Cardiac muscle cell (in vitro differentiated cells and primary cell): ENCODE data around the gene FOXN3. TPM values are rescaled to one million over a fixed set of nuclear protein-coding genes. Genes with fewer than 3 reads are reported as not detected.

Experiments used
- DNase-seq, 2 donors: peaks; one replicate each; pipeline versions ENCODE4 v3.0.0 to v3.0.0-alpha.2; 2010 to 2017; ENCODE audit warnings: low read depth in 1 of 2, low spot score in 1 of 2
- H3K27ac ChIP-seq: fragments of 200-600 bp; sonication (generic); 2 replicates; pipeline ENCODE4 v1.5.1; 2016
- H3K27me3 ChIP-seq: fragments of 200-600 bp; sonication (generic); 2 replicates; pipeline ENCODE4 v1.6.0; 2016; ENCODE audit warnings: control low read depth
- H3K36me3 ChIP-seq: fragments of 200-600 bp; sonication (generic); 2 replicates; pipeline ENCODE4 v1.5.1; 2016; ENCODE audit warnings: control low read depth
- H3K4me1 ChIP-seq: fragments of 200-600 bp; sonication (generic); 2 replicates; pipeline ENCODE4 v1.8.1; 2017; ENCODE audit warnings: low read depth, mild to moderate bottlenecking, mixed run types
- H3K4me3 ChIP-seq: fragments of 200-600 bp; sonication (generic); 2 replicates; pipeline ENCODE4 v1.5.1; 2016; ENCODE audit warnings: mild to moderate bottlenecking
- H3K9me3 ChIP-seq: fragments of 200-600 bp; sonication (generic); 2 replicates; pipeline ENCODE4 v1.5.1; 2017; ENCODE audit warnings: low read depth, mild to moderate bottlenecking, control low read depth
- CTCF ChIP-seq: IDR thresholded peaks from 2 replicates; pipeline ENCODE4 v1.5.1; 2012; ENCODE audit warnings: low read depth, mild to moderate bottlenecking, low read length
- polyA plus RNA-seq: library from polyadenylated mRNA; unstranded; fragments of >200 nt; fragmentation: Nextera tagmentation; extraction: Ambion mirVana; gene quantifications from 2 replicates; pipeline ENCODE4 v1.2.1, GENCODE V29; 2016
- total RNA-seq: library from RNA; depleted of rRNA; stranded (reverse); fragments of >200 nt; gene quantifications from 2 replicates; pipeline ENCODE4 v1.2.3, GENCODE V29; 2016

Gene FOXN3
- total and polyA plus RNA-seq, 2 experiments from 2014 or later = 43.8 to 74.8 TPM

DNA sequence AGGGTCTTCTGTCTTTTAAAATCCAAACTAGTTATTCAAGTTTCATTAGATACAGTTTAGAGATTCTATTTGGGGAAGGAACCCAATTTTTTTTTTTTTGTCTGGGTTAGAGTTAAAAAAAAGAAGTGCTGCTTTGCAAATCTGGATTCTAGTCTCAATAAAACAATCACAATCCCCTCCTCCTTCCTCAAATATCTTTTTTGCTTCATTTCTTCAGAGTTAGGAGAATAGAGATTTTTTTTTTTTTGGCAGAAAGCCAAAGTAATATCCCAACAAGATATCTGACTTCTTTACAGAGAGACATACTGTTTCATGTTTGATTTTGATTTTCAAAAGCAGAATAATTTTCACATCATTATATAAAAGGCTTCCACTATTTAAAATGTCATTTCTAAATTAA is 201.9 kb downstream of the FOXN3 start:
- DNase-seq = no peak
- Histone ChIP-seq H3K9me3 (no peaks in the 10 kb centered on the region), H3K27me3 (no peaks in the 10 kb centered on the region), H3K4me3 (no peak overlapping the region), H3K27ac (no peak overlapping the region), H3K4me1 (no peaks in the 10 kb centered on the region), H3K36me3 (no peaks in the 10 kb centered on the region)
- no peak for TF ChIP-seq CTCF

DNA sequence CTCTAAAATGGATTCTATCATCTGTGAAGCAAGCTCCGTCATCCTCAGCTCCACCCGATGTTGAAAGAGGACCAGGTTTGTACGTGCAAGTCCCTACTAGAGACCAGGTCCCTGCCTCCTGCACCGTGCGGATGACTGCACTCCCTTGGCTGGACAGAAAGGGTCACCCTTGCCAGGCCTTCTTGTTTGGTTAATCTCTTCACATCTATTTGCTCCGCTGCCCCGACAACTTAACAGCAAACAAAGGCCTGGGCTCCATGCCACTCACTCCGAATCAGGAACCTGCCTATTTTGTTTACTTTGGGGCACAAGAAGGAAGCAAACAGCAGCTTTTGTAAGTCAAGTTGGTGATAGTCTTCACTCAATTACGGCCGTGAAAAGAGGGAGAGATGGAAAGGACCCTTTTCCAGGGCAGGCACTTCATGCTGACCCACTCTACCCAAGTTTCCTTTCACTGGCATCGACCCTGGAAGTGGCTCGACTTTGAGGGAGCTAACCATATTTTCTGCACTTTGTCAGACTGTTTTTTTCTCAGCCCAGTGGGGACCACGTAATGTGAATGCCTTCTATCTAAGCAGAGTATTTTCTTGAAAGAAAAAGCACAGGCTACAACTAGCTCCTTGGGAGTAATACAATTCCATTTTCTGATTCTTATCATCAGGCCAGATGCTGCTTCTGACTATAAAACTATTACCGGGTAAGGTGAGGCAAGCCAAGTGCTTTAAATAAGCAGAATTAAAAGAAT is 202.6 kb downstream of the FOXN3 start:
- no peaks in the 10 kb centered on the region for H3K36me3 ChIP-seq
- DNase-seq = no peak
- H3K27me3 ChIP-seq = no peaks in the 10 kb centered on the region
- no peaks in the 10 kb centered on the region for H3K9me3 ChIP-seq
- H3K4me1 ChIP-seq = no peaks in the 10 kb centered on the region
- H3K4me3 ChIP-seq = no peak overlapping the region
- no peak overlapping the region for H3K27ac ChIP-seq
- TF ChIP-seq CTCF = no peak

GRCh38 chr14:89212386-89213235 is 204.4 kb downstream of the FOXN3 start:
- Histone ChIP-seq H3K4me1 (peaks cover 4% of the 10 kb centered on the region), H3K4me3 (no peak overlapping the region), H3K27me3 (no peaks in the 10 kb centered on the region), H3K9me3 (no peaks in the 10 kb centered on the region), H3K27ac (no peak overlapping the region), H3K36me3 (no peaks in the 10 kb centered on the region)
- no peak for DNase-seq
- TF ChIP-seq CTCF = no peak

DNA sequence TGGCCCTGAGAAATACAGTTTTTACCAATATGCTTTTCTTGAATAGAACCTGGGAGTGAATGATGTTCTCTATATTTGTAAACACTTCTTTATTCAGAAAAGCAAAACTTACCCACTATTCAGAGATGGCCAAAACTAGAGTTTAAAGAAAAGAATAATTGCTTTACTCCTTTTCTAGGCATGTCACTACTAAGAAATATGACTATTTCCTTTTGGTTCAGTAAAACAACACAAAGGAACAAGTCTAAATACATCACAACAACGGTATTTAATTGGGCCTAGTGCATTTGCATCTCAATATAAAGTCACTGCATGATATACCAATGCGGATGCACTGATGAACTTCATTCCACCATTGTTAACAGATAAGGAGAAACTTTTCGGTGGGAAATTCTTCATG is 207.5 kb downstream of the FOXN3 start:
- Histone ChIP-seq H3K36me3 (no peaks in the 10 kb centered on the region), H3K4me3 (no peak overlapping the region), H3K27me3 (no peaks in the 10 kb centered on the region), H3K4me1 (peaks cover 8% of the 10 kb centered on the region), H3K27ac (no peak overlapping the region), H3K9me3 (no peaks in the 10 kb centered on the region)
- DNase-seq = no peak
- TF ChIP-seq CTCF = no peak

DNA sequence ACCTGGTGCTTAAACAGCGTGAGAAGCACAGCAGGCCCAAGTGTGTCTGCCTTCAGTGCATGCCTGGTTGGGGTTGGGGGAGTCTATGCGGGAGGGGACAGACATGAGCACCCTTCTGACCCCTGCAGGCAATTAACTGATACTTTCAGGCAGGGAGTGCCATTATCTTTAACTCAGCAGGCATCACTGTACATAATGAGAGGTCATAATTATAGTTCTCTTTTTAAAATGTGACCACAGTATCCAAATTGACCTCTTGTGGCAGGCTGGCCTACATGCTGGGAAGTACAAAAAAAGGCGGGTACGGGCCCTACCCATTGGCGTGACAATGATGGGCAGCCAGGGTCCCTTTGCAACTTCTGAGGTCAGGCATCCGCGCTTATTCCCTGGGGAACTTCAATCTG is 209.1 kb downstream of the FOXN3 start:
- TF ChIP-seq CTCF = no peak
- Histone ChIP-seq H3K4me3 (no peak overlapping the region), H3K4me1 (peaks cover 8% of the 10 kb centered on the region), H3K9me3 (no peaks in the 10 kb centered on the region), H3K27ac (no peak overlapping the region), H3K36me3 (no peaks in the 10 kb centered on the region), H3K27me3 (no peaks in the 10 kb centered on the region)
- no peak for DNase-seq
